Endodermal cell (in vitro differentiated cells): ENCODE measurements around the gene PRSS35. TPM values are rescaled to one million over a fixed set of nuclear protein-coding genes. Genes with fewer than 3 reads are reported as not detected.
A peak's percentile ranks its signal among the peaks of the same experiment; 100 is the strongest.

ENCODE experiments used
- DNase-seq: peaks from one replicate; pipeline ENCODE4 v3.0.0-alpha.2; 2017
- H3K27ac ChIP-seq: 2 replicates; pipeline ENCODE4 v1.5.1; 2013; ENCODE audit warnings: mild to moderate bottlenecking, low read depth, low read length, moderate library complexity
- H3K27me3 ChIP-seq: 2 replicates; pipeline ENCODE4 v1.6.1; 2013; ENCODE audit warnings: mild to moderate bottlenecking, low read length, moderate library complexity; ENCODE audit not compliant: insufficient read depth, control insufficient read depth, poor library complexity, severe bottlenecking
- H3K36me3 ChIP-seq: 2 replicates; pipeline ENCODE4 v1.7.0; 2013; ENCODE audit warnings: mild to moderate bottlenecking, low read length, moderate library complexity; ENCODE audit not compliant: control insufficient read depth, insufficient read depth
- H3K4me1 ChIP-seq: one replicate; pipeline ENCODE4 v1.7.0; 2013; ENCODE audit warnings: low read length; ENCODE audit not compliant: control insufficient read depth, insufficient read depth
- H3K4me3 ChIP-seq: 2 replicates; pipeline ENCODE4 v1.5.1; 2013; ENCODE audit warnings: mild to moderate bottlenecking, low read length, moderate library complexity
- H3K9ac ChIP-seq: 2 replicates; pipeline ENCODE4 v1.6.1; 2013; ENCODE audit warnings: mild to moderate bottlenecking, low read length, moderate library complexity; ENCODE audit not compliant: poor library complexity, severe bottlenecking; ENCODE audit errors: extremely low read depth
- H3K9me3 ChIP-seq: 2 replicates; pipeline ENCODE4 v1.6.1; 2013; ENCODE audit warnings: mild to moderate bottlenecking, low read length, moderate library complexity; ENCODE audit not compliant: control insufficient read depth
- H3K27ac Mint-ChIP-seq: 2 replicates; pipeline ENCODE4 v1.8.0; 2020; ENCODE audit warnings: mixed read lengths
- H3K27me3 Mint-ChIP-seq: 2 replicates; pipeline ENCODE4 v1.8.0; 2021; ENCODE audit warnings: mild to moderate bottlenecking, mixed read lengths; ENCODE audit not compliant: insufficient read depth
- H3K36me3 Mint-ChIP-seq: 2 replicates; pipeline ENCODE4 v1.8.0; 2020; ENCODE audit warnings: low read depth, mixed read lengths
- H3K4me1 Mint-ChIP-seq: 2 replicates; pipeline ENCODE4 v1.8.0; 2020; ENCODE audit warnings: mixed read lengths
- H3K4me3 Mint-ChIP-seq: 2 replicates; pipeline ENCODE4 v1.8.0; 2020; ENCODE audit warnings: mild to moderate bottlenecking, moderate library complexity, mixed read lengths
- H3K9me3 Mint-ChIP-seq: 2 replicates; pipeline ENCODE4 v1.8.0; 2020; ENCODE audit warnings: mild to moderate bottlenecking, mixed read lengths
- WGBS, 2 experiments: methylation state at CpG; one replicate each; pipeline versions ENCODE4 v1.1.5 to v1.1.7; 2013; ENCODE audit warnings: missing lambda C conversion rate in 2 of 2, mixed read lengths in 1 of 2; ENCODE audit not compliant: insufficient coverage in 1 of 2, insufficient read length in 1 of 2; 5-methylcytosine and 5-hydroxymethylcytosine counted together
- total RNA-seq, 2 donors: library from RNA; stranded (reverse); fragmentation: NEBNext Ultra II Directional in 1 of 2; extraction: Animal tissue kit (Norgen Biotek cat#: 25700) in 1 of 2; gene quantifications; 2 replicates in 1 of 2; 3 replicates in 1 of 2; pipeline ENCODE4 v1.2.1, GENCODE V29; 2021
- TF ChIP-seq, protein P1 (sequence below): fragments of 200-600 bp; sonication (generic); conservative IDR thresholded peaks from 2 replicates; pipeline ENCODE4 v1.5.0; 2021; ENCODE audit warnings: antibody characterized with exemption, mild to moderate bottlenecking

The PRSS35 gene
- total RNA-seq, 2 donors from 2014 or later = 2.1 to 3.8 TPM

DNA sequence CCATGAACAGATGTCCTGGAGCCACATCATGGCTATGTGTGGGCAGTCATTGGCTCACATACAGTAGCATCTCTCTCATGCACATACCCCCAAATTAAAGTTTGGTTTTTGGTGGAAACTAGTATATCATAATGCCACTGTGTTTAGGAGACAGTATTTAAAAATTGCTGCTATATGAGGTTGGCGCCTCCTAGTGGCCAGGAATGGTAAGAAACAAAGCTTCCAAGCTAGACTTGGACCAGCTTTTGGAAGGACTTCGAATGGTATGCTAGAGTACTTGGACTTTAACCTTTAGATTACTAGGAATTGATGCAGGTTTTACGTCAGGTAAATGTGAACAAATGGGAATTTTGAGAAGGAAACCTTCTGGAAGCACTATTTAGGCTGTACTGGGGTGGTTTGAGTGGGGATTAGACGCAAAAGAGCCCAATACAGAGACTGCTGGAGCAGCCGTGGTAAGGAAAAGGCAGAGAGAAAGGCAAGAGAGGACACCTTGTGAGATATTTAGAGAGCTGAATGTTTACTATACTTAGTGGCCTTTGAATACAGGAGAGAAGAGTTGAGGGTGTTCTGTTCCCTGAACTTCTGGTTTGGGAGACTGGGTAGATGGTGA, 23.8 kb downstream of the PRSS35 start:
- Mint-ChIP-seq H3K27ac (no peak overlapping the region), H3K36me3 (no peaks in the 10 kb centered on the region), H3K4me1 (peaks cover 4% of the 10 kb centered on the region), H3K27me3 (peaks cover 7% of the 10 kb centered on the region), H3K4me3 (no peak overlapping the region), H3K9me3 (no peaks in the 10 kb centered on the region)
- Histone ChIP-seq H3K4me3 (no peak overlapping the region), H3K4me1 (no peaks in the 10 kb centered on the region), H3K36me3 (no peaks in the 10 kb centered on the region), H3K27me3 (peaks cover 7% of the 10 kb centered on the region), H3K9ac (no peak overlapping the region), H3K27ac (no peak overlapping the region), H3K9me3 (no peaks in the 10 kb centered on the region)
- peak; percentile 91 for DNase-seq
- TF ChIP-seq, protein P1, sequence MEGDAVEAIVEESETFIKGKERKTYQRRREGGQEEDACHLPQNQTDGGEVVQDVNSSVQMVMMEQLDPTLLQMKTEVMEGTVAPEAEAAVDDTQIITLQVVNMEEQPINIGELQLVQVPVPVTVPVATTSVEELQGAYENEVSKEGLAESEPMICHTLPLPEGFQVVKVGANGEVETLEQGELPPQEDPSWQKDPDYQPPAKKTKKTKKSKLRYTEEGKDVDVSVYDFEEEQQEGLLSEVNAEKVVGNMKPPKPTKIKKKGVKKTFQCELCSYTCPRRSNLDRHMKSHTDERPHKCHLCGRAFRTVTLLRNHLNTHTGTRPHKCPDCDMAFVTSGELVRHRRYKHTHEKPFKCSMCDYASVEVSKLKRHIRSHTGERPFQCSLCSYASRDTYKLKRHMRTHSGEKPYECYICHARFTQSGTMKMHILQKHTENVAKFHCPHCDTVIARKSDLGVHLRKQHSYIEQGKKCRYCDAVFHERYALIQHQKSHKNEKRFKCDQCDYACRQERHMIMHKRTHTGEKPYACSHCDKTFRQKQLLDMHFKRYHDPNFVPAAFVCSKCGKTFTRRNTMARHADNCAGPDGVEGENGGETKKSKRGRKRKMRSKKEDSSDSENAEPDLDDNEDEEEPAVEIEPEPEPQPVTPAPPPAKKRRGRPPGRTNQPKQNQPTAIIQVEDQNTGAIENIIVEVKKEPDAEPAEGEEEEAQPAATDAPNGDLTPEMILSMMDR = peak; percentile 94
- WGBS, 2 experiments = 53 to 58% methylated on average over 5 of the region's 5 CpGs

GRCh38 chr6:83536647-83537589, 24.6 kb downstream of the PRSS35 start:
- TF ChIP-seq, protein P1 = no peak
- Histone ChIP-seq H3K36me3 (no peaks in the 10 kb centered on the region), H3K27me3 (peaks cover 7% of the 10 kb centered on the region), H3K9me3 (no peaks in the 10 kb centered on the region), H3K4me1 (no peaks in the 10 kb centered on the region), H3K4me3 (no peak overlapping the region), H3K9ac (no peak overlapping the region), H3K27ac (no peak overlapping the region)
- Mint-ChIP-seq H3K4me1 (peaks cover 4% of the 10 kb centered on the region), H3K9me3 (no peaks in the 10 kb centered on the region), H3K36me3 (no peaks in the 10 kb centered on the region), H3K27me3 (peaks cover 7% of the 10 kb centered on the region), H3K4me3 (no peak overlapping the region), H3K27ac (no peak overlapping the region)
- DNase-seq = no peak
- WGBS, 2 experiments = 69% methylated on average over 4 of the region's 4 CpGs

GRCh38 chr6:83539678-83540077, 27.3 kb downstream of the PRSS35 start:
- no peaks in the 10 kb centered on the region for H3K36me3 ChIP-seq
- no peak overlapping the region for H3K4me3 ChIP-seq
- peaks cover 7% of the 10 kb centered on the region for H3K27me3 ChIP-seq
- DNase-seq = no peak
- Mint-ChIP-seq H3K36me3 (no peaks in the 10 kb centered on the region), H3K27me3 (peaks cover 7% of the 10 kb centered on the region), H3K4me3 (no peak overlapping the region), H3K4me1 (peaks cover 4% of the 10 kb centered on the region), H3K27ac (no peak overlapping the region), H3K9me3 (no peaks in the 10 kb centered on the region)
- H3K27ac ChIP-seq = no peak overlapping the region
- no peak overlapping the region for H3K9ac ChIP-seq
- TF ChIP-seq, protein P1 = no peak
- H3K9me3 ChIP-seq = no peaks in the 10 kb centered on the region
- no peaks in the 10 kb centered on the region for H3K4me1 ChIP-seq
- 90% methylated on average over 4 of the region's 4 CpGs; no CpG with 5 or more reads in 1 of the 2 experiments for WGBS, 2 experiments
